ENCODE measurements around the gene TMEM260.

Gene TMEM260

GRCh38 chr14:56592746-56593544 is 13.3 kb downstream of the TMEM260 start:
- TF ChIP-seq REST (IDR thresholded peaks at IDR 0.05; ENCODE audit: insufficient read depth in 1 of 2, low read depth in 2 of 2, low read length in 2 of 2) (no peak), FOXP2 (optimal IDR thresholded peaks at IDR 0.05; ENCODE audit: borderline replicate concordance, extremely low read depth, extremely low read length, insufficient read depth) (no peak), POLR2AphosphoS5 (IDR thresholded peaks at IDR 0.05; ENCODE audit: low read depth, low read length) (no peak), SIN3A (IDR thresholded peaks at IDR 0.05; ENCODE audit: borderline replicate concordance, insufficient read depth, low read length) (no peak), TAF1 (IDR thresholded peaks at IDR 0.05; ENCODE audit: borderline replicate concordance, insufficient read depth, low read length) (no peak)

GRCh38 chr14:56594428-56594827 is 14.8 kb downstream of the TMEM260 start:
- no peak for TF ChIP-seq POLR2AphosphoS5 (IDR thresholded peaks at IDR 0.05; ENCODE audit: low read depth, low read length)
- no peak for TF ChIP-seq SIN3A (IDR thresholded peaks at IDR 0.05; ENCODE audit: borderline replicate concordance, insufficient read depth, low read length)
- TF ChIP-seq TAF1 (IDR thresholded peaks at IDR 0.05; ENCODE audit: borderline replicate concordance, insufficient read depth, low read length): no peak
- TF ChIP-seq REST (IDR thresholded peaks at IDR 0.05; ENCODE audit: insufficient read depth in 1 of 2, low read depth in 2 of 2, low read length in 2 of 2): no peak
- no peak for TF ChIP-seq FOXP2 (optimal IDR thresholded peaks at IDR 0.05; ENCODE audit: borderline replicate concordance, extremely low read depth, extremely low read length, insufficient read depth)

- no peak for TF ChIP-seq SIN3A (IDR thresholded peaks at IDR 0.05; ENCODE audit: borderline replicate concordance, insufficient read depth, low read length)
- no peak for TF ChIP-seq POLR2AphosphoS5 (IDR thresholded peaks at IDR 0.05; ENCODE audit: low read depth, low read length)
- TF ChIP-seq TAF1 (IDR thresholded peaks at IDR 0.05; ENCODE audit: borderline replicate concordance, insufficient read depth, low read length): no peak
- TF ChIP-seq REST (IDR thresholded peaks at IDR 0.05; ENCODE audit: insufficient read depth in 1 of 2, low read depth in 2 of 2, low read length in 2 of 2): no peak
- TF ChIP-seq FOXP2 (optimal IDR thresholded peaks at IDR 0.05; ENCODE audit: borderline replicate concordance, extremely low read depth, extremely low read length, insufficient read depth): no peak
Observed at GRCh38 chr14:56598519-56598918, 18.9 kb downstream of the TMEM260 start.

- TF ChIP-seq POLR2AphosphoS5 (IDR thresholded peaks at IDR 0.05; ENCODE audit: low read depth, low read length): no peak
- TF ChIP-seq REST (IDR thresholded peaks at IDR 0.05; ENCODE audit: insufficient read depth in 1 of 2, low read depth in 2 of 2, low read length in 2 of 2): no peak
- no peak for TF ChIP-seq SIN3A (IDR thresholded peaks at IDR 0.05; ENCODE audit: borderline replicate concordance, insufficient read depth, low read length)
- no peak for TF ChIP-seq TAF1 (IDR thresholded peaks at IDR 0.05; ENCODE audit: borderline replicate concordance, insufficient read depth, low read length)
- no peak for TF ChIP-seq FOXP2 (optimal IDR thresholded peaks at IDR 0.05; ENCODE audit: borderline replicate concordance, extremely low read depth, extremely low read length, insufficient read depth)
Observed at GRCh38 chr14:56603648-56604047, 24.1 kb downstream of the TMEM260 start.
